Mesodermal cell (in vitro differentiated cells): ENCODE data around the gene ITCH.
A peak's percentile ranks its signal among the peaks of the same experiment; 100 is the strongest.
"Not testable (repeated sequence)": the region's sequence is repeated elsewhere in the genome, so short reads cannot be mapped to it uniquely, and the experiment has no call there.

Experiments used
- H3K27ac ChIP-seq: 2 replicates; pipeline ENCODE4 v1.7.0; 2013; ENCODE audit warnings: mild to moderate bottlenecking, low read depth, low read length, moderate library complexity; ENCODE audit not compliant: severe bottlenecking
- H3K36me3 ChIP-seq: 2 replicates; pipeline ENCODE4 v1.7.1; 2013; ENCODE audit warnings: mild to moderate bottlenecking, low read length, moderate library complexity; ENCODE audit not compliant: control insufficient read depth, insufficient read depth
- H3K4me1 ChIP-seq: one replicate; pipeline ENCODE4 v1.7.1; 2013; ENCODE audit warnings: mild to moderate bottlenecking, low read length; ENCODE audit not compliant: insufficient read depth, control insufficient read depth, poor library complexity, severe bottlenecking
- H3K4me3 ChIP-seq: 2 replicates; pipeline ENCODE4 v1.7.0; 2013; ENCODE audit warnings: low read length, control low read depth, mild to moderate bottlenecking; ENCODE audit not compliant: insufficient read depth, poor library complexity, severe bottlenecking; ENCODE audit errors: extremely low read depth
- H3K9me3 ChIP-seq: 2 replicates; pipeline ENCODE4 v1.7.1; 2013; ENCODE audit warnings: mild to moderate bottlenecking, low read length, moderate library complexity; ENCODE audit not compliant: control insufficient read depth
- WGBS, 2 experiments: methylation state at CpG; one replicate each; pipeline ENCODE4 v1.1.5; 2013; ENCODE audit warnings: missing lambda C conversion rate in 2 of 2; ENCODE audit not compliant: insufficient coverage in 2 of 2; 5-methylcytosine and 5-hydroxymethylcytosine counted together

Gene ITCH

GRCh38 chr20:34382174-34382573 is 19.1 kb downstream of the ITCH start:
- Histone ChIP-seq H3K4me3 (no peak overlapping the region), H3K9me3 (no peaks in the 10 kb centered on the region), H3K4me1 (no peaks in the 10 kb centered on the region), H3K36me3 (peaks cover 47% of the 10 kb centered on the region), H3K27ac (no peak overlapping the region)
- 93 to 100% methylated on average over 2 to 3 of the region's 3 CpGs for WGBS, 2 experiments

- H3K9me3 ChIP-seq, H3K27ac ChIP-seq, H3K4me3 ChIP-seq, H3K4me1 ChIP-seq: not testable (repeated sequence)
- WGBS, 2 experiments = 95 to 97% methylated on average over 9 to 10 of the region's 14 CpGs
- H3K36me3 ChIP-seq = peaks cover 41% of the 10 kb centered on the region
These were observed 19.9 kb downstream of the ITCH start for GRCh38 chr20:34382877-34383455.

GRCh38 chr20:34385464-34385863 is 22.4 kb downstream of the ITCH start:
- Histone ChIP-seq H3K9me3 (no peaks in the 10 kb centered on the region), H3K4me3 (no peak overlapping the region), H3K4me1 (no peaks in the 10 kb centered on the region), H3K27ac (no peak overlapping the region), H3K36me3 (peaks cover 50% of the 10 kb centered on the region)
- no CpG with 5 or more reads among the region's 1 CpG for WGBS, 2 experiments

GRCh38 chr20:34388000-34388399 is 24.9 kb downstream of the ITCH start:
- Histone ChIP-seq H3K36me3 (peaks cover 50% of the 10 kb centered on the region), H3K4me3 (no peak overlapping the region), H3K27ac (no peak overlapping the region), H3K4me1 (no peaks in the 10 kb centered on the region), H3K9me3 (no peaks in the 10 kb centered on the region)
- 77 to 100% methylated on average over 2 to 3 of the region's 3 CpGs for WGBS, 2 experiments

- no CpG with 5 or more reads among the region's 2 CpGs for WGBS, 2 experiments
- Histone ChIP-seq H3K9me3 (no peaks in the 10 kb centered on the region), H3K4me3 (no peak overlapping the region), H3K36me3 (peaks cover 55% of the 10 kb centered on the region), H3K27ac (no peak overlapping the region), H3K4me1 (no peaks in the 10 kb centered on the region)
These were observed 25.6 kb downstream of the ITCH start for GRCh38 chr20:34388678-34389077.

- 83% methylated on average over 2 of the region's 2 CpGs; no CpG with 5 or more reads in 1 of the 2 experiments for WGBS, 2 experiments
- Histone ChIP-seq H3K9me3 (no peaks in the 10 kb centered on the region), H3K4me3 (no peak overlapping the region), H3K27ac (no peak overlapping the region), H3K4me1 (no peaks in the 10 kb centered on the region), H3K36me3 (peaks cover 57% of the 10 kb centered on the region)
These were observed 26.3 kb downstream of the ITCH start for GRCh38 chr20:34389206-34389953.

GRCh38 chr20:34389954-34390555 is 27.0 kb downstream of the ITCH start:
- peaks cover 62% of the 10 kb centered on the region for H3K36me3 ChIP-seq

GRCh38 chr20:34396408-34396807 is 33.3 kb downstream of the ITCH start:
- no peak overlapping the region for H3K27ac ChIP-seq
- 100% methylated on average over 1 of the region's 5 CpGs for WGBS, 2 experiments
- H3K4me1 ChIP-seq = peaks cover 11% of the 10 kb centered on the region
- H3K9me3 ChIP-seq = no peaks in the 10 kb centered on the region
- H3K36me3 ChIP-seq = peaks cover 73% of the 10 kb centered on the region
- no peak overlapping the region for H3K4me3 ChIP-seq

More at GRCh38 chr20:34389954-34390555, 27.0 kb downstream of the ITCH start:
- no peaks in the 10 kb centered on the region for H3K4me1 ChIP-seq
- no peak overlapping the region for H3K4me3 ChIP-seq
- H3K27ac ChIP-seq = no peak overlapping the region
- H3K9me3 ChIP-seq = no peaks in the 10 kb centered on the region
- 96 to 100% methylated on average over 3 of the region's 3 CpGs for WGBS, 2 experiments

- no peak overlapping the region for H3K27ac ChIP-seq
- 93 to 97% methylated on average over 4 to 5 of the region's 9 CpGs for WGBS, 2 experiments
- H3K9me3 ChIP-seq = no peaks in the 10 kb centered on the region
- peaks cover 17% of the 10 kb centered on the region for H3K4me1 ChIP-seq
- H3K36me3 ChIP-seq = peaks cover 77% of the 10 kb centered on the region
- no peak overlapping the region for H3K4me3 ChIP-seq
These were observed 34.0 kb downstream of the ITCH start for GRCh38 chr20:34397096-34397495.

- H3K4me1 ChIP-seq = peaks cover 23% of the 10 kb centered on the region
- not testable (repeated sequence) for H3K4me3 ChIP-seq, H3K9me3 ChIP-seq
- WGBS, 2 experiments = 85 to 95% methylated on average over 4 to 5 of the region's 6 CpGs
- H3K36me3 ChIP-seq = peaks cover 63% of the 10 kb centered on the region
- H3K27ac ChIP-seq = peak overlapping the region; percentile 29
These were observed 37.7 kb downstream of the ITCH start for GRCh38 chr20:34400776-34401175.
